ENCODE data around the gene MMAB. TPM values are rescaled to one million over a fixed set of nuclear protein-coding genes. Genes with fewer than 3 reads are reported as not detected.

MMAB gene
- total RNA-seq, 1 donor from 2014 or later, result 70.2 TPM

DNA sequence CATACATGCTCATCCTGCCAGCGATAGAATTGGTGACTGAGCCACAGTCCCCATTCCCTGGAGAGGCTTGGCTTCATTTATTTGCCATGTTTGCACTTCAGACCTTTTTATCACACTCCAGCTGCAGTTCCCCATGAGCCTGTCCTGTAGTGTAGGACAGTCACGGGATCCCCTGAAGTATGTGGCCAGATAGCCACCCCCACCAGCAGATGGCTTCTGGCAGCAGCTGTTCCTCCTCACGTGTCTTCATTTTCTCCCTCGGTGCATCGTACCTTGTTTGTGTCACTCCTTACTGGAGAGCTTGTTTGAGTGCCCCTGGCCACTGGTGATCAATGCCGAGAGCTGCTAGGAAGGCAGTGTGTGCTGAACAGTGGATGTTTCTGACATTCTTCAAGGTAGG is 55.7 kb downstream of the MMAB start:
- DNase-seq (ENCODE audit: low read depth), result peak; percentile 84

DNA sequence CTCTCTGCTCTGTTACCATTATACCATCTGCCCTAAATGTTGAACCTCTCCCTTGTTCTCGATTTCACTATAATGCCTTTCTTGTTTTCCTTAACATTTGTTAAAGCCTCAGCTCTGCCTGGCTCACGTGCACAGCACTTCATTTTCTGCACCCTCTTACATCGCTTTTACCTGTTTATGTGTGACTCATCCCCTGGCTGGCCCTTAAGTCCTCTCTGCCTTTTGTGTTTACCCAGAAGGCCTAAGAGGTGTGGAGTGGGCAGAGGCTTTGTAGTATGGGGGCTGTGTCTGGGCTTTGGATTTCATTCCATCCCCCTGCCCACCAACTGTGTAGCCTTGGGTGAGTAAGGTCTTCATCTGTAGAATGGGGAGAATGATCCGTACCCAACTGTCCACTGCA is 59.3 kb downstream of the MMAB start:
- no peak for DNase-seq (ENCODE audit: low read depth)

DNA sequence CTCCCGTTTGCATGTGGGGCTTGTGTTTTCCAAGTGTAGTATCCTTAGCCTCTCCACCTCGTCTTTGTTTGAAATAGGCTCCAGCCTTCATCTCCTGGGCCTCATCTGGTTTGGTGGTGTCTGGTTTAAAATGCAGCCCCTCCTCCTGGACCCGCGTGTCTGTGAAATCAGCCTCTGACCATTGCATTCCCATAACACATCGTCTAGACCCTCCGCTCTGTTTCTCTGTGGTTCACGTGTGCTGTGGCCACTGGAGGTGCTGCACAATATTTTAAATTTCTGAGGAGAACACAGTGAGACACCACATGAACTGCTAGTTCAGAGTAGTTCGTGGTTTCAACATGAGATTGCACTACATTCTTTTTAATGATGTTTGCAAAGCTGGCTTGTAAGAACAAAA is 60.3 kb downstream of the MMAB start:
- no peak for DNase-seq (ENCODE audit: low read depth)

DNA sequence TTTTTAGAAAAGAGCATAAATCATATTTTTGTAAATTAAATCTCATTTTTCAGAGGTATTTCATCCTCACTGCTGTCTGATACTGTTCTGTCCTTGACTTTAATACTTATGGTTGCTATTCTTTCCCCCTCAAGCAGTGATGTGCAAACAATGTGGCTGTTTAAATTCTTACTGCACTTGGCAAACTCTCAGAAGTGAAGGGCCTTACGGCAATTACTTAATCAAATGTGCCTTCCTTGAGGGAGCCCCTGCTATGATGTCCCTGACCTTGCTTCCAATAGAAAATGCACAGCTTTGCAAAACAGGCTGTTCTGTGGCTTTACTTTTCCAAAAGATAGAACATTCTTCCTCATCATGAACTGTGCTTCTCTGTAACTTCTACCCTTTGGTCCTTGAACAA is 60.7 kb downstream of the MMAB start:
- DNase-seq (ENCODE audit: low read depth), result no peak

DNA sequence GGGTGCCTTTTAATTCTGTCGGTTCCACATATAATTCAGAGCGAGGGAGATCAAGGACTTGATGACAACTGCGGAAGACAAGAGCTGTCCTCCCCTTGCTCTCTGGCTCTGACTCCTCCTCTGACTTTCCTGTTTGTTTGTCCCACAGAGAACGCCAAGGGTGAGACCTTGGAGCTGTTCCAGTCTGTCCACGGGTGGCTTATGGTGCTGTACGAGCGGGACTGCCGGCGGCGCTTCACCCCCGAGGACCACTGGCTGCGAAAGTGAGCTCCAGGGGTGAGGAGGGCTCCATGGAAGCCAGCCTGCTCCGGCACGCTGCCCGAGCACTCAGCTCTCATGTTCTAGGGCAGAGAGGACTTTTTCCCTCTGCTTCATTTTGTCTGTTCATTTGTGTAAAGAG is 63.1 kb downstream of the MMAB start:
- DNase-seq (ENCODE audit: low read depth), result no peak

DNA sequence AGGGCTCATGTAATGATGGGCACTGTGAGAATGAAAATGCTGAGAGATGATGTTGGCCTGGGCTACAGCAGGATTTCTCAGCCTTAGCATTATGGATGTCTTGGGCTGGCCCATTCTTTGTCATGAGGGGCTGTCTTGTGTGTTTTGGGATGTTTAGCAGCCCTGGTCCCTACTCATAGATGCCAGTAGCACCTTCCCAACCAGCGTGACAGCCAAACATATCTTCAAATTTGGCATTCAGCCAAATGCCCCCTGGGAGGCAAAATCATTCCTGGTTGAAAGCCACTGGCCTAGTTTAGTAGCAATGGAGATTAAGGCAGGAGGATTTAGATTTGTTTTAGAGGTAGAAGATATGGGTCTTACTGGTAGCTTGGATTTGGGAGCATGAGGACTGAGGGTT is 69.2 kb downstream of the MMAB start:
- DNase-seq (ENCODE audit: low read depth), result no peak

Other genes starting within 250 kb of the MMAB start
- gene MYO1H, start 225.6 kb downstream of the MMAB start, total RNA-seq, result not detected in 2 replicates
- gene KCTD10, start 96.2 kb downstream of the MMAB start, total RNA-seq, result 26.9 and 37.8 TPM in 2 replicates
- gene UBE3B, start 95.9 kb downstream of the MMAB start, total RNA-seq, result 47.3 and 53.0 TPM in 2 replicates
- 28.0 and 44.9 TPM in 2 replicates for gene MVK, start 290 bp upstream of the MMAB start, total RNA-seq
- 5.7 and 9.1 TPM in 2 replicates for gene FAM222A, start 140.3 kb upstream of the MMAB start, total RNA-seq

All from myocyte (in vitro differentiated cells).